GM21576 (cell line): ENCODE results near the gene NKD2.

Source experiments
- ATAC-seq: cut with Tn5 transposase; IDR thresholded peaks from one replicate; pipeline ENCODE4 v1.9.1; 2021; ENCODE audit warnings: mild to moderate bottlenecking, moderate library complexity; ENCODE audit not compliant: unreplicated experiment

NKD2 gene

GRCh38 chr5:1039706-1040260 is 31.2 kb downstream of the NKD2 start:
- ATAC-seq = no peak

GRCh38 chr5:1040571-1040970 is 32.0 kb downstream of the NKD2 start:
- no peak for ATAC-seq

GRCh38 chr5:1041225-1042143 is 32.9 kb downstream of the NKD2 start:
- no peak for ATAC-seq

GRCh38 chr5:1042626-1043025 is 34.0 kb downstream of the NKD2 start:
- no peak for ATAC-seq

- no peak for ATAC-seq
Measured at GRCh38 chr5:1043327-1043726, 34.7 kb downstream of the NKD2 start.

- no peak for ATAC-seq
Measured at GRCh38 chr5:1044117-1044516, 35.5 kb downstream of the NKD2 start.

- ATAC-seq = no peak
Measured at GRCh38 chr5:1045960-1046560, 37.5 kb downstream of the NKD2 start.

GRCh38 chr5:1047332-1047965 is 38.8 kb downstream of the NKD2 start:
- no peak for ATAC-seq

- ATAC-seq = no peak
Measured at GRCh38 chr5:1048162-1048721, 39.6 kb downstream of the NKD2 start.

GRCh38 chr5:1048861-1049838 is 40.5 kb downstream of the NKD2 start:
- ATAC-seq = no peak

- ATAC-seq = no peak
Measured at GRCh38 chr5:1050423-1051365, 42.1 kb downstream of the NKD2 start.

GRCh38 chr5:1051366-1051720 is 42.7 kb downstream of the NKD2 start:
- no peak for ATAC-seq

- no peak for ATAC-seq
Measured at GRCh38 chr5:1052076-1052475, 43.5 kb downstream of the NKD2 start.

- no peak for ATAC-seq
Measured at GRCh38 chr5:1052641-1053390, 44.2 kb downstream of the NKD2 start.

- no peak for ATAC-seq
Measured at GRCh38 chr5:1053391-1054017, 44.9 kb downstream of the NKD2 start.

- ATAC-seq = no peak
Measured at GRCh38 chr5:1054018-1054798, 45.6 kb downstream of the NKD2 start.
